SK-N-SH treated with all-trans-retinoic acid at 6 μM for 48 hours (cell line): ENCODE data around the gene PIEZO1.

Experiments used
- ARNTL ChIP-seq: fragments of 450-650 bp; formaldehyde crosslinking; IDR thresholded peaks from 2 replicates; pipeline ENCODE4 v1.5.0; 2020; ENCODE audit warnings: low read depth, mild to moderate bottlenecking, moderate library complexity, borderline replicate concordance
- BACH2 ChIP-seq: fragments of 250-450 bp; sonication (Bioruptor Pico); IDR thresholded peaks from 2 replicates; pipeline ENCODE4 v1.9.0; 2021; ENCODE audit warnings: mild to moderate bottlenecking, borderline replicate concordance
- GLIS3 ChIP-seq: fragments of 250-450 bp; sonication (Bioruptor Pico); IDR thresholded peaks from 2 replicates; pipeline ENCODE4 v1.5.0; 2020; ENCODE audit warnings: mild to moderate bottlenecking, moderate library complexity
- ISL1 ChIP-seq: fragments of 250-450 bp; sonication (Bioruptor Pico); IDR thresholded peaks from 2 replicates; pipeline ENCODE4 v2.1.2; 2022; ENCODE audit warnings: mild to moderate bottlenecking, moderate library complexity
- OSR1 ChIP-seq: fragments of 250-450 bp; sonication (Bioruptor Pico); IDR thresholded peaks from 2 replicates; pipeline ENCODE4 v1.8.0; 2022; ENCODE audit warnings: moderate library complexity, mild to moderate bottlenecking, inconsistent platforms
- PPARA ChIP-seq: fragments of 250-450 bp; sonication (Bioruptor Pico); IDR thresholded peaks from 2 replicates; pipeline ENCODE4 v1.5.0; 2020; ENCODE audit warnings: mild to moderate bottlenecking, borderline replicate concordance
- TCF4 ChIP-seq: fragments of 250-450 bp; sonication (Bioruptor Pico); IDR thresholded peaks from 2 replicates; pipeline ENCODE4 v1.8.0; 2021; ENCODE audit warnings: mild to moderate bottlenecking, moderate library complexity, borderline replicate concordance
- ZFP3 ChIP-seq: fragments of 250-450 bp; sonication (Bioruptor Pico); IDR thresholded peaks from 2 replicates; pipeline ENCODE4 v1.5.0; 2020; ENCODE audit warnings: mild to moderate bottlenecking, moderate library complexity
- ZFP30 ChIP-seq: fragments of 450-650 bp; formaldehyde crosslinking; IDR thresholded peaks from 2 replicates; pipeline ENCODE4 v1.5.0; 2022; ENCODE audit warnings: mild to moderate bottlenecking, moderate library complexity
- ZNF70 ChIP-seq: fragments of 450-650 bp; formaldehyde crosslinking; IDR thresholded peaks from 2 replicates; pipeline ENCODE4 v1.5.0; 2020; ENCODE audit warnings: mild to moderate bottlenecking, moderate library complexity
- TF ChIP-seq, protein P1 (sequence below): fragments of 250-450 bp; sonication (Bioruptor Pico); IDR thresholded peaks from 2 replicates; pipeline ENCODE4 v1.8.0; 2020; ENCODE audit warnings: mild to moderate bottlenecking, moderate library complexity, borderline replicate concordance
- TF ChIP-seq, protein P2 (sequence below): fragments of 250-450 bp; sonication (Bioruptor Pico); IDR thresholded peaks from 2 replicates; pipeline ENCODE4 v1.5.0; 2020; ENCODE audit warnings: mild to moderate bottlenecking, moderate library complexity
- TF ChIP-seq, protein P3 (sequence below): fragments of 250-450 bp; sonication (Bioruptor Pico); IDR thresholded peaks from 2 replicates; pipeline ENCODE4 v1.5.1; 2021; ENCODE audit warnings: mild to moderate bottlenecking, moderate library complexity
- TF ChIP-seq, protein P4 (sequence below): fragments of 250-450 bp; sonication (Bioruptor Pico); IDR thresholded peaks from 2 replicates; pipeline ENCODE4 v1.5.1; 2020; ENCODE audit warnings: low read depth, mild to moderate bottlenecking, moderate library complexity

DNA sequence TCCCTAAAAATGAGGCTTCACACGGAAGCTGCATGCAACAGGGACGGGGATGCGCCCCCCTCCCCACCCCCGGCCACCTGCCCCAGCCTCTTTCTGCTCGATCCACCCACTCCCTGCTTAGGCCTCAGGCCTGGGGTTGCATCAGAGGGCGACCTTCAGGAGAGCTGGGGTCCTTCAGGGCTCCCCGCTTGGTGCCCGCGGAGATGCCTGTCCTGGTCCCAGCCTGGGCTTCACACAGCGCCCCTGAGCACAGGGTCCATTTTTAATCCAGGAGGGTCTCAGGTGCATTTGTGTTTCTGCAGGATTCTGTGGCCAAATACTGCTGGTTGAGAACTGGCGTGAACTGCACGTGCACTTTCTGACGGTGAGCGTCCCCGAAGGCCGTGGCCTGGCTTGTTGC lies 34.1 kb upstream of the PIEZO1 start:
- TF ChIP-seq, protein P1, sequence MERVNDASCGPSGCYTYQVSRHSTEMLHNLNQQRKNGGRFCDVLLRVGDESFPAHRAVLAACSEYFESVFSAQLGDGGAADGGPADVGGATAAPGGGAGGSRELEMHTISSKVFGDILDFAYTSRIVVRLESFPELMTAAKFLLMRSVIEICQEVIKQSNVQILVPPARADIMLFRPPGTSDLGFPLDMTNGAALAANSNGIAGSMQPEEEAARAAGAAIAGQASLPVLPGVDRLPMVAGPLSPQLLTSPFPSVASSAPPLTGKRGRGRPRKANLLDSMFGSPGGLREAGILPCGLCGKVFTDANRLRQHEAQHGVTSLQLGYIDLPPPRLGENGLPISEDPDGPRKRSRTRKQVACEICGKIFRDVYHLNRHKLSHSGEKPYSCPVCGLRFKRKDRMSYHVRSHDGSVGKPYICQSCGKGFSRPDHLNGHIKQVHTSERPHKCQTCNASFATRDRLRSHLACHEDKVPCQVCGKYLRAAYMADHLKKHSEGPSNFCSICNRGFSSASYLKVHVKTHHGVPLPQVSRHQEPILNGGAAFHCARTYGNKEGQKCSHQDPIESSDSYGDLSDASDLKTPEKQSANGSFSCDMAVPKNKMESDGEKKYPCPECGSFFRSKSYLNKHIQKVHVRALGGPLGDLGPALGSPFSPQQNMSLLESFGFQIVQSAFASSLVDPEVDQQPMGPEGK, result no peak
- TF ChIP-seq ISL1 (CRISPR knock-in tag) (no peak), ZFP3 (CRISPR knock-in tag) (no peak), ZFP30 (no peak), ARNTL (no peak), ZNF70 (CRISPR knock-in tag) (no peak), TCF4 (CRISPR knock-in tag) (no peak), PPARA (no peak), BACH2 (no peak), OSR1 (no peak), GLIS3 (CRISPR knock-in tag) (no peak)
- TF ChIP-seq, protein P2, sequence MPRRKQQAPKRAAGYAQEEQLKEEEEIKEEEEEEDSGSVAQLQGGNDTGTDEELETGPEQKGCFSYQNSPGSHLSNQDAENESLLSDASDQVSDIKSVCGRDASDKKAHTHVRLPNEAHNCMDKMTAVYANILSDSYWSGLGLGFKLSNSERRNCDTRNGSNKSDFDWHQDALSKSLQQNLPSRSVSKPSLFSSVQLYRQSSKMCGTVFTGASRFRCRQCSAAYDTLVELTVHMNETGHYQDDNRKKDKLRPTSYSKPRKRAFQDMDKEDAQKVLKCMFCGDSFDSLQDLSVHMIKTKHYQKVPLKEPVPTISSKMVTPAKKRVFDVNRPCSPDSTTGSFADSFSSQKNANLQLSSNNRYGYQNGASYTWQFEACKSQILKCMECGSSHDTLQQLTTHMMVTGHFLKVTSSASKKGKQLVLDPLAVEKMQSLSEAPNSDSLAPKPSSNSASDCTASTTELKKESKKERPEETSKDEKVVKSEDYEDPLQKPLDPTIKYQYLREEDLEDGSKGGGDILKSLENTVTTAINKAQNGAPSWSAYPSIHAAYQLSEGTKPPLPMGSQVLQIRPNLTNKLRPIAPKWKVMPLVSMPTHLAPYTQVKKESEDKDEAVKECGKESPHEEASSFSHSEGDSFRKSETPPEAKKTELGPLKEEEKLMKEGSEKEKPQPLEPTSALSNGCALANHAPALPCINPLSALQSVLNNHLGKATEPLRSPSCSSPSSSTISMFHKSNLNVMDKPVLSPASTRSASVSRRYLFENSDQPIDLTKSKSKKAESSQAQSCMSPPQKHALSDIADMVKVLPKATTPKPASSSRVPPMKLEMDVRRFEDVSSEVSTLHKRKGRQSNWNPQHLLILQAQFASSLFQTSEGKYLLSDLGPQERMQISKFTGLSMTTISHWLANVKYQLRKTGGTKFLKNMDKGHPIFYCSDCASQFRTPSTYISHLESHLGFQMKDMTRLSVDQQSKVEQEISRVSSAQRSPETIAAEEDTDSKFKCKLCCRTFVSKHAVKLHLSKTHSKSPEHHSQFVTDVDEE (CRISPR knock-in tag), result no peak
- TF ChIP-seq, protein P3, sequence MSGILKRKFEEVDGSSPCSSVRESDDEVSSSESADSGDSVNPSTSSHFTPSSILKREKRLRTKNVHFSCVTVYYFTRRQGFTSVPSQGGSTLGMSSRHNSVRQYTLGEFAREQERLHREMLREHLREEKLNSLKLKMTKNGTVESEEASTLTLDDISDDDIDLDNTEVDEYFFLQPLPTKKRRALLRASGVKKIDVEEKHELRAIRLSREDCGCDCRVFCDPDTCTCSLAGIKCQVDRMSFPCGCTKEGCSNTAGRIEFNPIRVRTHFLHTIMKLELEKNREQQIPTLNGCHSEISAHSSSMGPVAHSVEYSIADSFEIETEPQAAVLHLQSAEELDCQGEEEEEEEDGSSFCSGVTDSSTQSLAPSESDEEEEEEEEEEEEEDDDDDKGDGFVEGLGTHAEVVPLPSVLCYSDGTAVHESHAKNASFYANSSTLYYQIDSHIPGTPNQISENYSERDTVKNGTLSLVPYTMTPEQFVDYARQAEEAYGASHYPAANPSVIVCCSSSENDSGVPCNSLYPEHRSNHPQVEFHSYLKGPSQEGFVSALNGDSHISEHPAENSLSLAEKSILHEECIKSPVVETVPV (CRISPR knock-in tag), result no peak
- TF ChIP-seq, protein P4, sequence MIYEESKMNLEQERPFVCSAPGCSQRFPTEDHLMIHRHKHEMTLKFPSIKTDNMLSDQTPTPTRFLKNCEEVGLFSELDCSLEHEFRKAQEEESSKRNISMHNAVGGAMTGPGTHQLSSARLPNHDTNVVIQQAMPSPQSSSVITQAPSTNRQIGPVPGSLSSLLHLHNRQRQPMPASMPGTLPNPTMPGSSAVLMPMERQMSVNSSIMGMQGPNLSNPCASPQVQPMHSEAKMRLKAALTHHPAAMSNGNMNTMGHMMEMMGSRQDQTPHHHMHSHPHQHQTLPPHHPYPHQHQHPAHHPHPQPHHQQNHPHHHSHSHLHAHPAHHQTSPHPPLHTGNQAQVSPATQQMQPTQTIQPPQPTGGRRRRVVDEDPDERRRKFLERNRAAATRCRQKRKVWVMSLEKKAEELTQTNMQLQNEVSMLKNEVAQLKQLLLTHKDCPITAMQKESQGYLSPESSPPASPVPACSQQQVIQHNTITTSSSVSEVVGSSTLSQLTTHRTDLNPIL (CRISPR knock-in tag), result no peak
